Epidermal melanocyte (primary cell): ENCODE results near the gene BABAM2.
A peak's percentile ranks its signal among the peaks of the same experiment; 100 is the strongest.

Source experiments
- DNase-seq: peaks from one replicate; pipeline ENCODE4 v3.0.0; 2011; ENCODE audit warnings: low spot score; ENCODE audit not compliant: insufficient read length

Gene BABAM2

GRCh38 chr2:28276076-28276618 lies 385.6 kb downstream of the BABAM2 start:
- DNase-seq: no peak

- no peak for DNase-seq
Observed at GRCh38 chr2:28276807-28277206, 386.3 kb downstream of the BABAM2 start.

- DNase-seq: no peak
Observed at GRCh38 chr2:28277466-28277865, 386.9 kb downstream of the BABAM2 start.

GRCh38 chr2:28279371-28279770 lies 388.8 kb downstream of the BABAM2 start:
- no peak for DNase-seq

GRCh38 chr2:28280619-28281018 lies 390.1 kb downstream of the BABAM2 start:
- no peak for DNase-seq

GRCh38 chr2:28281739-28282138 lies 391.2 kb downstream of the BABAM2 start:
- DNase-seq: no peak

- no peak for DNase-seq
Observed at GRCh38 chr2:28282248-28282647, 391.7 kb downstream of the BABAM2 start.

- DNase-seq: no peak
Observed at GRCh38 chr2:28282861-28283646, 392.5 kb downstream of the BABAM2 start.

GRCh38 chr2:28283861-28284260 lies 393.3 kb downstream of the BABAM2 start:
- DNase-seq: no peak

GRCh38 chr2:28286678-28287077 lies 396.1 kb downstream of the BABAM2 start:
- DNase-seq: no peak

- DNase-seq: peak; percentile 40
Observed at GRCh38 chr2:28287256-28287915, 396.9 kb downstream of the BABAM2 start.

- DNase-seq: no peak
Observed at GRCh38 chr2:28288620-28289019, 398.1 kb downstream of the BABAM2 start.

GRCh38 chr2:28291811-28292440 lies 401.4 kb downstream of the BABAM2 start:
- no peak for DNase-seq

- DNase-seq: no peak
Observed at GRCh38 chr2:28292491-28292890, 402.0 kb downstream of the BABAM2 start.

GRCh38 chr2:28293416-28293815 lies 402.9 kb downstream of the BABAM2 start:
- no peak for DNase-seq

- no peak for DNase-seq
Observed at GRCh38 chr2:28294451-28294850, 403.9 kb downstream of the BABAM2 start.

- no peak for DNase-seq
Observed at GRCh38 chr2:28296243-28296642, 405.7 kb downstream of the BABAM2 start.

GRCh38 chr2:28296904-28297303 lies 406.4 kb downstream of the BABAM2 start:
- no peak for DNase-seq

- no peak for DNase-seq
Observed at GRCh38 chr2:28297531-28297930, 407.0 kb downstream of the BABAM2 start.

GRCh38 chr2:28298406-28298805 lies 407.9 kb downstream of the BABAM2 start:
- DNase-seq: no peak

- peak; percentile 31 for DNase-seq
Observed at GRCh38 chr2:28300485-28301341, 410.2 kb downstream of the BABAM2 start.
